Middle frontal gyrus (tissue), 1 donor: ENCODE measurements around the gene PPARG.

ENCODE experiments used
- DNase-seq: peaks from one replicate; pipeline ENCODE4 v3.0.0-alpha.2; 2015; ENCODE audit warnings: low spot score; ENCODE audit errors: extremely low spot score

Gene PPARG

GRCh38 chr3:12342151-12342550 is 53.3 kb downstream of the PPARG start:
- no peak for DNase-seq

DNA sequence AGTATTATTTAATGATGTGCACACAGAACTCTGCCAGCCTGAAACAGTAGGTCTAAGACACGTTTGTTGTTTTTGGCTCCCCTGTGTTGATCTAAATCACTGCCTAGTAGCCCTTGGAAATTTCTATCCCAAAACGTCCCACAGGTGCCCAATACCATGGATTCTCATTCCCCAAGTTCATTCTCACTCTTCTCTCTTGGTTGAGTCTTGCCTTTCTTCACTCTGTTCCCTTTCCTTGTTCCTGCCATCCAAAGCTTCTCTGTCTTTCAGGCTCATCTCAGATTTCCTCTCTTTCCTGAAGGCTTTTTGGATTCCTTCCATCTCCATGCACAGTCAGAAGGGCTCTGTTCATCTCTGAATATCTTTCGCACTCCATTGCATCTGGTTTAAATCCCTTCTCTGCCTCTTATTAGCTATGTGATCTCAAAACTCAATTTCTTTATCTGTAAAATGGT is 54.2 kb downstream of the PPARG start:
- no peak for DNase-seq

DNA sequence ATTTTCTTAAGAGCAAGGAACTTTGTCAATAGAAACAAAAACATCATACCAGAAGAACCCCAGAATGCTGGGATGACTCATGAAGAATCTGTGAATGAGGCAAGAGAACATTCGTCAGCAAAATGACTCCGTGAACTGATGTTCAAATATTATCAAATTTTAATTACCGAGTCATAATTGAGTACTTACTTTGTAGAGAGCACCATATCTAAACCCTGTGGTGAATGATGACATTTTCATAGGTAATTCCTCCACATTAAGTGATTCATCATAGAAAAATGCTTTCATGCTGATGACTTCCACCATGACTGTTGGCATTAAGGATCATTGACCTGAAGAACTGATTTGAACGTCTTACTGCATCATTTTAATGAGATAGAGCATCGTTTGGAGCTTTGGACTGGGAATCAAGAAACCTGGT is 56.3 kb downstream of the PPARG start:
- DNase-seq = no peak

GRCh38 chr3:12345584-12346494 is 57.0 kb downstream of the PPARG start:
- no peak for DNase-seq

DNA sequence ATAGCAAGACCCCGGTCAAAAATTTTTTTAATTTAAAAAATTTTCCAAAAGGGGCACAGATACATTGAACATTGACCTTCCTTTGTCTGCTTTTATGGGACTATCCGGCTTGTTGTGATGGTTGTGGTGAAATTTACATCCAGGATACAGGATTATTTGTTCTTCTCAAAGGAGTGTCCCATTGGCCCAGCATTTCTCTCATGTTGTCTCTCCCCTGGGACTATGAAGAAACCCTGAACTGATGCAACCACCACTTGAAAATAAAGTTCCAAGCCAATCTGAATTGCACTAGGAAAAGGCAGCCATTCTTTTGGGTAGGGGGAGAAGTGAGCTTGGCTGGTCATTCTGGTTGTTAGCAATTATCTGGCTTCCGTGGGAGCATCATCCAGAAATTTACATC is 58.4 kb downstream of the PPARG start:
- no peak for DNase-seq

DNA sequence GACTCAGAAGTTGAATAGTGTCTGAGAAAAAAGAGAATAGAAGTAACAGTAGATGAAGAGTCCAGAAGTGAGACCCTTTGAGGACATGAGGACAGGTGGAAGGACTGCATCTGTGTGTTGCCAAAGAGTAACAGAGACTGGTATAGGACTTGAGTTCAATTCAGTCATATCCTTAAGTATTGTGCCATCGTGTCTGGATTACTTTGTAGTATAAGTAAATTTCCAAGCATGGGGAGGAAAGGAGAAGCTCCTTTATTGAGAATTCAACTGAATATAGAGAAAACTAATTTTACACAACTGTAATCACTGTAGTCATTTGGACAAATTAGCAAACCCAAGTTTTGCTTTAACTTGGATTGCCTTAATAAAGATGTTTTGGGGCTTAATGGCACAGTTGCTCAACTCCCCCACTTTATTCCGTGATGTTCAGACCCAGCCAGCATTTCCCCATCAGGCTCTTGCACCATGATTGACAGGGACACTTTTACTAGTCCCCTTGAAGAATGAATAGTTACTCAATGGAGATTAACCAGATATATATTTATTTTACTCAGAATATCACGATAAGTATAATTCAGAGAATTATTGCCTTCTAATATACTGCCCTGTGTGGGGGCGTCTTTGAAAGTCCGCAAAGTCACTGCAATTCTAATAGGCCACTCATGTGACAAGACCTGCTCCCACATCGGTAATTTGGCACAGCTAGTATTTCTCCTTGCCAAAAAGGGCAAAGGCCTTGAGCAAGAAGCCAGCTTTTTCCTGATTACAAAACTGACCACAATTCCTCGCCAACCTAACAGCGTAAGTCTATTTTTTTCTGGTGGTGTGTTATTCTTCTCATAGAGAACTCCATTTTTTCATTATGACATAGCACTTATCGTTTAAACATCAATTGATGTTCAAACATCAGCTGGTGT is 61.3 kb downstream of the PPARG start:
- DNase-seq = no peak

- no peak for DNase-seq
These were observed 62.3 kb downstream of the PPARG start for GRCh38 chr3:12351145-12351544.

DNA sequence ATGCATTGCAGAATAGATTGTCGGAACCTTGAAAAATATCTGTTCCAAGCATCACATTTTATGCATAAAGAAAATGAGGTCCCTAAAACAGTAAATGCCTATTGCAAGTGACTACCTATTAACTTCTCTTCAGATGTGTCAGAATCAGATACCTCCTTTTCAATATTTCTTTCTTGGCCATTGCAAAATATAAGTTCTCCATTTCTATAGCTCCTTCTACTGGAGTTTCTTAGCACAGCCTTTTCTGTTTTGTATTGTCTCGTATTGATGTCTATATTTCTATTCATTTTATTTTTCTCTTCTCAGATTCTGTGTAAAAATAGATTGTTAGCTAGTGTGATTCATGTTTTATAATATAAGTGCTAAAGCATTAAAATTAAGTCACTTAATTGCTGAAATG is 63.4 kb downstream of the PPARG start:
- DNase-seq = no peak

- no peak for DNase-seq
These were observed 63.9 kb downstream of the PPARG start for GRCh38 chr3:12352755-12353154.

- no peak for DNase-seq
These were observed 65.1 kb downstream of the PPARG start for GRCh38 chr3:12353796-12354525.

DNA sequence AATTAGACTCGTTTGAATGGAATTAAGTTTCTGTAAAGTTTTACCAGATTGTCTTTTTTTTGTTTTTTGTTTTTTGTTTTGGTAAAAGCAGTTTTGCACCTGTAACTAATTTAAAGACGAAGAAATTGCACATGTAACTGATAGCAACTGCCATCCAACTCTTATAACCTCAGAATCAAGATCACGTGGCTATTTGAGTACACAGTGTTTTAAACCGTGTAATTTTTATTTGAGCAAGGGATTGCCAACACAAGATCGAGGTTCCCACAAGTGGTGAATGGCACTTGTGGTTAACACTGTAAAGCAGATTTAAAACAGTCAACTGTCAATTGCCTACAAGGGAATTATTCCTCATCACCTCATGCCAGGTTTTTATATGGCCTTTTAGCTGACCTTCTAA is 67.3 kb downstream of the PPARG start:
- DNase-seq = no peak

DNA sequence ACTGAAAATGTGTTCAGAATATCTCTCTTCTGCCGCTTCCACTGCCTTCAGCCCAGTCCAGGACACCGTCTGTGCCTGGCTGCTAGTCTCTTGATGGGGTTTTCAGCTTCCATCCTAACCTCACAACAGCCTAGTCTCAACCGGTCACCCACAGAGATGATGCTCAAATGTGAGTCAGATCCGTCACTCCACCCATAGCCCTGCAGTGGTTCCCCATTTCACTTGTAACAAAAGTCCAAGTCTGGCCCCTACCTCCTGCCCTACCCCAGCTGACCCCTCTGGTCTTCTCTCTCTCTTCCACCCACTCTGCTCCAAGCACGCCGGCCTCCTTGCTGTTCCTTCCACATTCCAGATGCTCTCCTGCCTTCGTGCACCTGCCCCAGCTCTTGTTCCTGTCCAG is 68.1 kb downstream of the PPARG start:
- DNase-seq = no peak

- DNase-seq = no peak
These were observed 68.6 kb downstream of the PPARG start for GRCh38 chr3:12357456-12357855.

GRCh38 chr3:12363397-12364195 is 74.7 kb downstream of the PPARG start:
- DNase-seq = no peak

GRCh38 chr3:12367346-12367745 is 78.5 kb downstream of the PPARG start:
- DNase-seq = no peak

DNA sequence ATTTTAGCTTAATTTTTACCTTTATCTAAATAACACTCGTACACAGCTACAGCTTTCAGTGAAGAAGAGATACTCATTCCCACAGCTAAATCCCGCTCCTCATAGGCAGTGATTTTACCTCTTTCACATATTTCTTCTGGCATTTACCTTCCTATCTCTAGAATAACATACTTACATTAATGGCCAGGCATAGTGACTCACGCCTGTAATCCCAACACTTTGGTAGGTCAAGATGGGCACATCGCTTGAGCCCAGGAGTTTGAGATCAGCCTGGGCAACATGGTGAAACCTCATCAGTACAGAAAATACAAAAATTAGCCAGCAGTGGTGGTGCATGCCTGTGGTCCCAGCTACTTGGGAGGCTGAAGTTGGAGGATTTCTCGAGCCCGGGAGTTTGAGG is 80.2 kb downstream of the PPARG start:
- no peak for DNase-seq

DNA sequence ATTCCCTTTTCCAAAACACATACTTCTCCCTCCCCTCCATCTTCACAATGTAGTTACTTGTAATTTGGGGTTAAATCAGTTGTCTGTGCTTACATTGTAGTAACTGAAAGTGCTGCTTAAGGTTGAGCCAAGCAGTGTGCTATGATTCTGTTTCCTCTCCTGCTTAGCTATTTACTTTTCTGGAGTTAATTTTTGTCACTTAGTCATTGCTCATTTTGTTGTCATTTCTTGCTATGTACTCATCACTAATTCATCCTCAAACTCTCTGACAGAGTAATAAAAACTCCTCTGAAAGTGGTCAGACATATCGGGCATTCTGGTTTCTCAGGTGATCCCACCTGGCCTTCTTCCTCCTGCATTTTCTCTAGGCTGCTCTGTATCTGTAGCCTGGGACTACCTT is 80.7 kb downstream of the PPARG start:
- no peak for DNase-seq

DNA sequence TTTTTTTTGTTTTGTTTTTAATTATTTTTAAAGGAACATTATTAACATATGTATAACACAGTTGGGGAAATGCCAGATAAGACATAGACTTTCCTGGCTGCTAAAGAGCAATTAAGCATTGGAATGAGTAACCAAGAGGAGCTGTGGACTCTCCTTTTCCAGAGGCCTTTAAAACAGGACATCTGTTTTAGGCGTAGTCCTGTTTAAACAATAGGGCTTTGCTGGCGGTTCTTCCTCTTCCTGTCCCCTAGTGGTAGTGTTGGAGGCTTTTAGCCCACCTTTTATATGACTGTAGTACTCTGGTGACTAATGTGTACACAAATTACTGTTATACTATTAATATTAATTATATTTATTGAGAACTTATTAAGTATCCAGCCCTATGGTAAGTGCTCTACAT is 81.9 kb downstream of the PPARG start:
- DNase-seq = no peak

DNA sequence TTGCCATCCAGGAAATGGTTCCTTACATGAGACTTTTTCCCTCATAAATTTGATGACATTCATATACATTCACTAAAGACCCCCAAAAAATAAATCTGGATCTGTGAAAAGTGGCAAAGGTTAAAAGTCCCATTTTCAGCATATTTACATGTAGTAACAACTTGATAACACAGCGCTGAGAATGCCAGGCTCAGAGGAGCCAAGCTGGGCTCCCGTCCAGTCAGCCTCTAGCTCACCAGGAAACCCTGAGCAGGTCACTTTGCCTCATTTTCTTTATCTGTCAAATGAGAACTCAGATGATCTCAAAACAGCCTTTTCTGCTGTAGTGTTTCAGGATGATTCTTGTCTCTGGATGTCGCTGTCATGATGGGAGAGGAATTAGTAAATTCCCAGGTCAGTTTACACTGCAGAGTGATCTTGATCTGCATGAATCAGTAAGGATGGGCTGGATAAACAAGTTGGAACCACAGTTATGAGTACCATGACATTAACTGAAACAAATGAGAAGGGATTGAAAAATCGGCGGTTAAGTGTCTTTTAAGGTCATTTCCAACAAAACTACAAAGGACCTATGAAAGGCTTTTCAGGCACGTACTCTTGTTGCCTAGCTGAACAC is 82.8 kb downstream of the PPARG start:
- DNase-seq = no peak

GRCh38 chr3:12372741-12373280 is 83.9 kb downstream of the PPARG start:
- DNase-seq = no peak
